DND-41 (cell line): Measurements from ENCODE around the gene GABBR2.

Source experiments
- ATAC-seq: fragments of 200-7000 bp; cut with Tn5 transposase; 3 replicates; pipeline ENCODE4 v1.9.1; 2021; ENCODE audit warnings: low read depth; ENCODE audit not compliant: insufficient read depth
- DNase-seq: peaks from one replicate; pipeline ENCODE4 v3.0.0-alpha.2; 2020
- H2AFZ ChIP-seq: 2 replicates; pipeline ENCODE4 v1.6.0; 2012; ENCODE audit warnings: low read depth, low read length
- H3K27ac ChIP-seq: 2 replicates; pipeline ENCODE4 v1.5.1; 2012; ENCODE audit warnings: low read length, inconsistent platforms
- H3K27me3 ChIP-seq: fragments of 200-600 bp; sonication (generic); 2 replicates; pipeline ENCODE4 v1.6.0; 2012; ENCODE audit warnings: low read length, mild to moderate bottlenecking, inconsistent platforms; ENCODE audit not compliant: insufficient read depth, poor library complexity
- H3K36me3 ChIP-seq: 2 replicates; pipeline ENCODE4 v1.5.1; 2012; ENCODE audit warnings: low read length, inconsistent platforms; ENCODE audit not compliant: insufficient read depth
- H3K4me1 ChIP-seq: 2 replicates; pipeline ENCODE4 v1.5.1; 2012; ENCODE audit warnings: mild to moderate bottlenecking, low read length; ENCODE audit not compliant: insufficient read depth
- H3K4me2 ChIP-seq: 2 replicates; pipeline ENCODE4 v1.6.0; 2012; ENCODE audit warnings: mild to moderate bottlenecking, moderate library complexity, low read length, inconsistent platforms; ENCODE audit not compliant: insufficient read depth
- H3K4me3 ChIP-seq, 2 experiments: fragments of 200-600 bp in 1 of 2; shearing (Covaris generic) in 1 of 2; 2 replicates each; pipeline ENCODE4 v1.5.1; 2012 to 2016; ENCODE audit warnings: inconsistent platforms in 2 of 2, low read length in 2 of 2, mild to moderate bottlenecking in 2 of 2, low read depth in 1 of 2, moderate library complexity in 1 of 2
- H3K79me2 ChIP-seq: 2 replicates; pipeline ENCODE4 v1.6.0; 2012; ENCODE audit warnings: low read length, inconsistent platforms; ENCODE audit not compliant: insufficient read depth
- H3K9ac ChIP-seq: 2 replicates; pipeline ENCODE4 v1.6.0; 2012; ENCODE audit warnings: low read depth, mild to moderate bottlenecking, inconsistent platforms, low read length, moderate library complexity
- H3K9me3 ChIP-seq: 2 replicates; pipeline ENCODE4 v1.5.1; 2012; ENCODE audit warnings: low read length, moderate library complexity, mild to moderate bottlenecking, inconsistent platforms; ENCODE audit not compliant: insufficient read depth, severe bottlenecking
- H4K20me1 ChIP-seq: 2 replicates; pipeline ENCODE4 v1.6.0; 2012; ENCODE audit warnings: low read length; ENCODE audit not compliant: insufficient read depth
- CTCF ChIP-seq: IDR thresholded peaks from 2 replicates; pipeline ENCODE4 v1.5.1; 2012; ENCODE audit warnings: borderline replicate concordance, low read length, moderate library complexity, mild to moderate bottlenecking; ENCODE audit not compliant: poor library complexity, severe bottlenecking; ENCODE audit errors: extremely low read depth
- EZH2 ChIP-seq: IDR thresholded peaks from 3 replicates; pipeline ENCODE4 v1.6.1; 2012; ENCODE audit warnings: borderline replicate concordance, low read depth, mild to moderate bottlenecking, moderate library complexity, low read length, inconsistent platforms; ENCODE audit not compliant: severe bottlenecking

Gene GABBR2

GRCh38 chr9:98500337-98500919 is 208.3 kb downstream of the GABBR2 start:
- no peak overlapping the region for H3K4me3 ChIP-seq
- no peak overlapping the region for H3K27ac ChIP-seq
- H2AFZ ChIP-seq, result no peak overlapping the region
- H3K4me1 ChIP-seq, result no peaks in the 10 kb centered on the region
- ATAC-seq, result no peak
- H3K9me3 ChIP-seq, result no peaks in the 10 kb centered on the region
- no peak for DNase-seq
- peaks cover 9% of the 10 kb centered on the region for H3K27me3 ChIP-seq
- no peaks in the 10 kb centered on the region for H4K20me1 ChIP-seq
- no peaks in the 10 kb centered on the region for H3K36me3 ChIP-seq
- no peak overlapping the region for H3K4me2 ChIP-seq
- no peak for TF ChIP-seq EZH2
- no peak for TF ChIP-seq CTCF
- H3K9ac ChIP-seq, result no peak overlapping the region
- no peaks in the 10 kb centered on the region for H3K79me2 ChIP-seq

DNA sequence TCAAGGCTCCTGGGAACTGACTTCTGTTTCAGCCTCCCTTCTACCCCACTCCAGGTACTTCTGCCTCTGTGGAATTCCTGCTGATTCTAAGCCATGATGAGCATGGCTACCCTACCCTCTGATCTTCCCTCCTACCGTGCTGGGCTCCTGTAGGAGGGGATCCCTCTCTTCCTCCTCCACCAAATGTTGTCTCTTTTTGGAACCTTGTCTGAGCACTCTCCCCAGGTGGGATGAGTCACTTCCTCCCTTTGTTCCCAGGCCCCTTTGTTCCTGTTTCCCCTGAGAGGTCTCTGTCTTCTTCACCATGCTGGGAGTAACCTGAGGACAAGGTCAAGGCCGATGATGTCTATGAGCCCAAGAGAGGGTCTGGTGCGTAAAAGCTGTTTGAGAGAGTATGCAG is 213.2 kb downstream of the GABBR2 start:
- Histone ChIP-seq H2AFZ (no peak overlapping the region), H3K4me3 (no peak overlapping the region), H3K9me3 (no peaks in the 10 kb centered on the region), H3K27me3 (peaks cover 8% of the 10 kb centered on the region), H4K20me1 (no peaks in the 10 kb centered on the region), H3K36me3 (no peaks in the 10 kb centered on the region), H3K27ac (no peak overlapping the region), H3K79me2 (no peaks in the 10 kb centered on the region), H3K4me1 (no peaks in the 10 kb centered on the region), H3K4me2 (no peak overlapping the region), H3K9ac (no peak overlapping the region)
- ATAC-seq, result no peak
- TF ChIP-seq EZH2 (no peak), CTCF (no peak)
- DNase-seq, result no peak

DNA sequence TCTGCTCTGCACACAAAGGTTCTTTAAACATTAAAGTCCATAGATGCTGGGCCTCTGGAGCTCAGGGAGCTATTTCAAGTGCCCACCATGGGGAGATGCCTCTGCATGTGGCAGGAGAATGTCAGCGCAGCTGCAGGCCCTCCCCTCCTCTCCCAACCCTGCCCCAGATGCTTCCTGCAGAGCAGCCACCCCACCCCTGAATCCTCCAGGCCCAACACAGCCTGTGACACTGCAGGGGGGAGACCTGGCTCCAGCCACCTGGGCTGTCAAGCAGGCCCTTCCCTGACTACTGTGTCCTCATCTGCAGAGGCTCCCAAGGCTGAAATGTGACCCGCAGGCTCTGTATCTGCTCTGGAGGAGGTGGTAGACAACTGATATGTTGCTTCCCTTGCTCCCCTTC is 213.9 kb downstream of the GABBR2 start:
- H3K27me3 ChIP-seq, result peaks cover 8% of the 10 kb centered on the region
- no peaks in the 10 kb centered on the region for H3K4me1 ChIP-seq
- no peaks in the 10 kb centered on the region for H3K36me3 ChIP-seq
- H4K20me1 ChIP-seq, result no peaks in the 10 kb centered on the region
- no peak overlapping the region for H3K27ac ChIP-seq
- DNase-seq (no peak), ATAC-seq (no peak)
- H3K79me2 ChIP-seq, result no peaks in the 10 kb centered on the region
- no peak overlapping the region for H3K4me3 ChIP-seq
- TF ChIP-seq CTCF, result no peak
- no peak for TF ChIP-seq EZH2
- no peak overlapping the region for H2AFZ ChIP-seq
- H3K9me3 ChIP-seq, result no peaks in the 10 kb centered on the region
- H3K9ac ChIP-seq, result no peak overlapping the region
- no peak overlapping the region for H3K4me2 ChIP-seq

DNA sequence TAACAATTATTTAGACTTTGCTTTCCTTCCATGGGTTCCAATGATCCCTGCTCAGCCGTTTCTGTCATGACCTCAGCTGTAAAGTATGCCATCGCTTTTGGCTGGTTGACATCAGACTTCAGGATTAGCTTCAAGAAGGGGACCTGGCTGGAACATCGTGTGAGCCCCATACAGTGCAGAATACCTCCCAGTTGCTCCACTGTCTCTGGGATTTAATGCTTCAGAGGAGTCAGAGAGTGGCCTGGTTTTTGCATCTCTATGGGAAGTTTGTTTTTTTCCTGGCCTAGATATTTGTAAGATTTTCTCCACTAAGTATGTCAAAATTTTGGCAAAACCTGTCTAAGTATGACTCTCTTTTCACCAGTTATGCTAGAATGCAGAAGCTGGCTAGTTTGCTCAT is 216.9 kb downstream of the GABBR2 start:
- H3K9me3 ChIP-seq, result no peaks in the 10 kb centered on the region
- H3K9ac ChIP-seq, result no peak overlapping the region
- DNase-seq (no peak), ATAC-seq (no peak)
- no peaks in the 10 kb centered on the region for H3K4me1 ChIP-seq
- no peaks in the 10 kb centered on the region for H3K36me3 ChIP-seq
- no peaks in the 10 kb centered on the region for H3K79me2 ChIP-seq
- no peak for TF ChIP-seq EZH2
- no peak for TF ChIP-seq CTCF
- H3K4me3 ChIP-seq, result no peak overlapping the region
- H3K27ac ChIP-seq, result no peak overlapping the region
- H4K20me1 ChIP-seq, result no peaks in the 10 kb centered on the region
- no peak overlapping the region for H3K4me2 ChIP-seq
- H2AFZ ChIP-seq, result no peak overlapping the region
- peaks cover 7% of the 10 kb centered on the region for H3K27me3 ChIP-seq
